GM12872 (cell line): ENCODE results near the gene CEP55.

ENCODE experiments used
- CTCF ChIP-seq: IDR thresholded peaks from 3 replicates; pipeline ENCODE4 v1.5.1; 2011; ENCODE audit warnings: low read depth, mild to moderate bottlenecking, low read length, moderate library complexity; ENCODE audit not compliant: insufficient read depth

CEP55 gene

GRCh38 chr10:93496322-93497041 lies at the start of gene CEP55:
CEP55 (plus strand) TSS chr10:93496612; CDS start chr10:93500052, 3,440 bp downstream.
- TF ChIP-seq CTCF: no peak

GRCh38 chr10:93447019-93447418 lies 49.4 kb upstream of the CEP55 start:
- TF ChIP-seq CTCF: no peak

GRCh38 chr10:93447970-93448369 lies 48.4 kb upstream of the CEP55 start:
- no peak for TF ChIP-seq CTCF

- no peak for TF ChIP-seq CTCF
Observed at GRCh38 chr10:93451244-93451947, 45.0 kb upstream of the CEP55 start.

GRCh38 chr10:93452143-93452542 lies 44.3 kb upstream of the CEP55 start:
- no peak for TF ChIP-seq CTCF

- no peak for TF ChIP-seq CTCF
Observed at GRCh38 chr10:93454146-93454545, 42.3 kb upstream of the CEP55 start.

GRCh38 chr10:93454736-93455135 lies 41.7 kb upstream of the CEP55 start:
- TF ChIP-seq CTCF: no peak
